ENCODE data around the gene ZNF181.

DNA sequence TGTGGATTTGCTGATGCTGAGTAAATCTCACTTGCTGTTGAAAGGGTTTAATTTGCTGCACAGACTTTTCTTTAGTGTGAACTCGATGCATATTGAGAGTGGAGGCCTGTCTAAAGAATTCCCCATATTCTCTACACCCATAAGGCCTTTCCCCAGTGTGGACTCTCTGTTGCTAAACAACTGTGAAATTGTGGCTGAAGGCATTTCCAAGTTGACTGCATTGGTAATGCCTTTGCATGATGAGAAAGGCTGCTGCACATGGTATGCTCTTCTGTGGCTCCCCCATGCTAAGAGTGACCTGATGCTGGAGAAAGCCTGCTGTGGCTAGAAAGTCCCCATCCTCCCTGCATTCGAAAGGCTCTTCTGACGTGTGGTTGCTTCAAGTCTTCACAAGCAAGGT lies 45.6 kb downstream of the ZNF181 start:
- TF ChIP-seq, protein P1, sequence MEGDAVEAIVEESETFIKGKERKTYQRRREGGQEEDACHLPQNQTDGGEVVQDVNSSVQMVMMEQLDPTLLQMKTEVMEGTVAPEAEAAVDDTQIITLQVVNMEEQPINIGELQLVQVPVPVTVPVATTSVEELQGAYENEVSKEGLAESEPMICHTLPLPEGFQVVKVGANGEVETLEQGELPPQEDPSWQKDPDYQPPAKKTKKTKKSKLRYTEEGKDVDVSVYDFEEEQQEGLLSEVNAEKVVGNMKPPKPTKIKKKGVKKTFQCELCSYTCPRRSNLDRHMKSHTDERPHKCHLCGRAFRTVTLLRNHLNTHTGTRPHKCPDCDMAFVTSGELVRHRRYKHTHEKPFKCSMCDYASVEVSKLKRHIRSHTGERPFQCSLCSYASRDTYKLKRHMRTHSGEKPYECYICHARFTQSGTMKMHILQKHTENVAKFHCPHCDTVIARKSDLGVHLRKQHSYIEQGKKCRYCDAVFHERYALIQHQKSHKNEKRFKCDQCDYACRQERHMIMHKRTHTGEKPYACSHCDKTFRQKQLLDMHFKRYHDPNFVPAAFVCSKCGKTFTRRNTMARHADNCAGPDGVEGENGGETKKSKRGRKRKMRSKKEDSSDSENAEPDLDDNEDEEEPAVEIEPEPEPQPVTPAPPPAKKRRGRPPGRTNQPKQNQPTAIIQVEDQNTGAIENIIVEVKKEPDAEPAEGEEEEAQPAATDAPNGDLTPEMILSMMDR (IDR thresholded peaks at IDR 0.05), result no peak
- TF ChIP-seq POLR2AphosphoS5 (IDR thresholded peaks at IDR 0.05; ENCODE audit: insufficient read depth in 1 of 2, low read depth in 1 of 2) (no peak), POLR2A (IDR thresholded peaks at IDR 0.05) (no peak)
